ENCODE measurements around the gene GRM2. TPM values are rescaled to one million over a fixed set of nuclear protein-coding genes. Genes with fewer than 3 reads are reported as not detected.

The GRM2 gene
- total RNA-seq, 2 donors from 2014 or later: 0.26 to 0.99 TPM

GRCh38 chr3:51729042-51729633 is 22.3 kb downstream of the GRM2 start:
- no peak overlapping the region for H3K4me3 ChIP-seq
- H3K4me1 ChIP-seq: no peaks in the 10 kb centered on the region
- TF ChIP-seq CTCF (IDR thresholded peaks at IDR 0.05) (no peak), POLR2A (IDR thresholded peaks at IDR 0.05) (no peak)
- no peaks in the 10 kb centered on the region for H3K9me3 ChIP-seq
- H3K27me3 ChIP-seq: no peaks in the 10 kb centered on the region
- no peaks in the 10 kb centered on the region for H3K36me3 ChIP-seq (replicated peaks in 1 of 2; ENCODE audit: insufficient read depth in 1 of 2, low read depth in 2 of 2)
- intact Hi-C loops (cut with DNase I): no loop called here
- no peak overlapping the region for H3K27ac ChIP-seq
- ATAC-seq: no peak
- no peak for DNase-seq

- 81 to 83% methylated on average over 4 of the region's 4 CpGs for WGBS, 2 donors
- no peaks in the 10 kb centered on the region for H3K4me1 ChIP-seq
- TF ChIP-seq CTCF (IDR thresholded peaks at IDR 0.05) (no peak), POLR2A (IDR thresholded peaks at IDR 0.05) (no peak)
Observed at GRCh38 chr3:51733859-51734571, 27.1 kb downstream of the GRM2 start.

GRCh38 chr3:51734572-51734907 is 27.7 kb downstream of the GRM2 start:
- intact Hi-C loops (cut with DNase I): no loop called here
- Histone ChIP-seq H3K4me1 (no peaks in the 10 kb centered on the region), H3K4me3 (no peak overlapping the region), H3K27ac (no peak overlapping the region), H3K9me3 (no peaks in the 10 kb centered on the region), H3K36me3 (replicated peaks in 1 of 2; ENCODE audit: insufficient read depth in 1 of 2, low read depth in 2 of 2) (no peaks in the 10 kb centered on the region), H3K27me3 (no peaks in the 10 kb centered on the region)
- DNase-seq (no peak), ATAC-seq (no peak)
- no peak for TF ChIP-seq CTCF (IDR thresholded peaks at IDR 0.05)
- no peak for TF ChIP-seq POLR2A (IDR thresholded peaks at IDR 0.05)
- WGBS, 2 donors: 30 to 36% methylated on average over 3 of the region's 3 CpGs

More at GRCh38 chr3:51733859-51734571, 27.1 kb downstream of the GRM2 start:
- ATAC-seq (no peak), DNase-seq (no peak)
- H3K36me3 ChIP-seq (replicated peaks in 1 of 2; ENCODE audit: insufficient read depth in 1 of 2, low read depth in 2 of 2): no peaks in the 10 kb centered on the region
- H3K9me3 ChIP-seq: no peaks in the 10 kb centered on the region
- intact Hi-C loops (cut with DNase I): no loop called here
- no peak overlapping the region for H3K4me3 ChIP-seq
- no peak overlapping the region for H3K27ac ChIP-seq
- H3K27me3 ChIP-seq: no peaks in the 10 kb centered on the region

- ATAC-seq (no peak), DNase-seq (no peak)
- H3K4me1 ChIP-seq: no peaks in the 10 kb centered on the region
- no peak overlapping the region for H3K4me3 ChIP-seq
- H3K27ac ChIP-seq: no peak overlapping the region
- intact Hi-C loops (cut with DNase I): no loop called here
- no peaks in the 10 kb centered on the region for H3K9me3 ChIP-seq
- no peaks in the 10 kb centered on the region for H3K27me3 ChIP-seq
- 39 to 54% methylated on average over 3 of the region's 3 CpGs for WGBS, 2 donors
- no peak for TF ChIP-seq CTCF (IDR thresholded peaks at IDR 0.05)
- TF ChIP-seq POLR2A (IDR thresholded peaks at IDR 0.05): no peak
- H3K36me3 ChIP-seq (replicated peaks in 1 of 2; ENCODE audit: insufficient read depth in 1 of 2, low read depth in 2 of 2): no peaks in the 10 kb centered on the region
Observed at GRCh38 chr3:51735039-51735438, 28.2 kb downstream of the GRM2 start.

- no peaks in the 10 kb centered on the region for H3K9me3 ChIP-seq
- intact Hi-C loops (cut with DNase I): no loop called here
- no peak overlapping the region for H3K4me3 ChIP-seq
- 74 to 76% methylated on average over 2 of the region's 2 CpGs for WGBS, 2 donors
- no peaks in the 10 kb centered on the region for H3K36me3 ChIP-seq (replicated peaks in 1 of 2; ENCODE audit: insufficient read depth in 1 of 2, low read depth in 2 of 2)
- no peak for DNase-seq
- H3K27me3 ChIP-seq: no peaks in the 10 kb centered on the region
- TF ChIP-seq POLR2A (IDR thresholded peaks at IDR 0.05): no peak
- TF ChIP-seq CTCF (IDR thresholded peaks at IDR 0.05): no peak
- no peak for ATAC-seq
- H3K27ac ChIP-seq: no peak overlapping the region
- no peaks in the 10 kb centered on the region for H3K4me1 ChIP-seq
Observed at GRCh38 chr3:51735950-51736349, 29.1 kb downstream of the GRM2 start.

All from body of pancreas (tissue), 4 donors.